GM12891 (cell line): ENCODE data around the gene GPX4.

Experiments
- POLR2A ChIP-seq: IDR thresholded peaks from 2 replicates; pipeline ENCODE4 v1.6.1; 2011; ENCODE audit warnings: low read depth, low read length, control low read depth
- POLR2AphosphoS5 ChIP-seq: IDR thresholded peaks from 2 replicates; pipeline ENCODE4 v1.6.1; 2011; ENCODE audit warnings: low read depth, low read length, control low read depth

GRCh38 chr19:1081301-1082164 lies 22.3 kb upstream of the GPX4 start:
- TF ChIP-seq POLR2AphosphoS5 (no peak), POLR2A (no peak)
